GM19455 (cell line): Measurements from ENCODE around the gene BEST2.

Source experiments
- ATAC-seq: cut with Tn5 transposase; IDR thresholded peaks from one replicate; pipeline ENCODE4 v1.9.1; 2021; ENCODE audit not compliant: unreplicated experiment

Gene BEST2

GRCh38 chr19:12727745-12728433, 23.7 kb upstream of the BEST2 start:
- no peak for ATAC-seq

GRCh38 chr19:12730064-12730463, 21.5 kb upstream of the BEST2 start:
- no peak for ATAC-seq

GRCh38 chr19:12731337-12731736, 20.3 kb upstream of the BEST2 start:
- no peak for ATAC-seq

GRCh38 chr19:12733369-12734214, 18.0 kb upstream of the BEST2 start:
- no peak for ATAC-seq

GRCh38 chr19:12736995-12737834, 14.4 kb upstream of the BEST2 start, which contains the start of gene GET3:
GET3 (plus strand) TSS chr19:12737497; CDS start chr19:12737506, 9 bp downstream.
- ATAC-seq: peak; percentile 58

GRCh38 chr19:12737835-12738351, 13.7 kb upstream of the BEST2 start:
- ATAC-seq: no peak

- no peak for ATAC-seq
Measured at GRCh38 chr19:12745166-12745897, 6.3 kb upstream of the BEST2 start.

GRCh38 chr19:12748489-12748888, 3.1 kb upstream of the BEST2 start:
- no peak for ATAC-seq

- no peak for ATAC-seq
Measured at GRCh38 chr19:12749938-12750521, 1.6 kb upstream of the BEST2 start.

- ATAC-seq: no peak
Measured at GRCh38 chr19:12750851-12751250, 740 bp upstream of the BEST2 start.

- no peak for ATAC-seq
Measured at GRCh38 chr19:12752056-12752781, 628 bp downstream of the BEST2 start.

GRCh38 chr19:12754465-12755196, 3.0 kb downstream of the BEST2 start:
- no peak for ATAC-seq

- ATAC-seq: no peak
Measured at GRCh38 chr19:12756150-12756883, 4.7 kb downstream of the BEST2 start.

- no peak for ATAC-seq
Measured at GRCh38 chr19:12757544-12758274, 6.1 kb downstream of the BEST2 start.

- ATAC-seq: no peak
Measured at GRCh38 chr19:12759686-12760085, 8.1 kb downstream of the BEST2 start.

GRCh38 chr19:12763100-12763499, 11.5 kb downstream of the BEST2 start:
- no peak for ATAC-seq

GRCh38 chr19:12764698-12765097, 13.1 kb downstream of the BEST2 start:
- ATAC-seq: no peak
